ENCODE data around the gene CD300E.

CD300E gene

DNA sequence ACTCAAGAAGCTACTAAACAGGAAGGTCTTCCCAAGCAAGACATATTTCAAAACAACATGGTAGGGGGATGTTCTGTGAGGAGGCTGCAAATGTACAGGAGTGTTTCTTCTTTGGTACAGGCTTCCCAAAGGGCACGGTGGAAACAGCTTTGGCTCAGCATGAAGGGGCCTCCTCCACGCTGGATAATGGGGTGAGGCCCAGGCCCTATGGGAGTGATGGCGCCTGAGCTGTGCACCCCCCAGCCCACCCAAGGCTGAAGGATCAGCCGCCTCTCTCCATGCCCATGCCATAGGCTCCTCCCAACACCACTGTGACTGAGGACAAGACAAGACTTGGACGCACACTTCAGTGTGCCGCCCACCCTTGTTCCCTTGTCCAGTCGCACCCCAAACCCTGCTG, 6.8 kb downstream of the CD300E start:
- no peak for TF ChIP-seq ZNF8 (CRISPR knock-in tag; IDR thresholded peaks at IDR 0.05)
- TF ChIP-seq, protein P1, sequence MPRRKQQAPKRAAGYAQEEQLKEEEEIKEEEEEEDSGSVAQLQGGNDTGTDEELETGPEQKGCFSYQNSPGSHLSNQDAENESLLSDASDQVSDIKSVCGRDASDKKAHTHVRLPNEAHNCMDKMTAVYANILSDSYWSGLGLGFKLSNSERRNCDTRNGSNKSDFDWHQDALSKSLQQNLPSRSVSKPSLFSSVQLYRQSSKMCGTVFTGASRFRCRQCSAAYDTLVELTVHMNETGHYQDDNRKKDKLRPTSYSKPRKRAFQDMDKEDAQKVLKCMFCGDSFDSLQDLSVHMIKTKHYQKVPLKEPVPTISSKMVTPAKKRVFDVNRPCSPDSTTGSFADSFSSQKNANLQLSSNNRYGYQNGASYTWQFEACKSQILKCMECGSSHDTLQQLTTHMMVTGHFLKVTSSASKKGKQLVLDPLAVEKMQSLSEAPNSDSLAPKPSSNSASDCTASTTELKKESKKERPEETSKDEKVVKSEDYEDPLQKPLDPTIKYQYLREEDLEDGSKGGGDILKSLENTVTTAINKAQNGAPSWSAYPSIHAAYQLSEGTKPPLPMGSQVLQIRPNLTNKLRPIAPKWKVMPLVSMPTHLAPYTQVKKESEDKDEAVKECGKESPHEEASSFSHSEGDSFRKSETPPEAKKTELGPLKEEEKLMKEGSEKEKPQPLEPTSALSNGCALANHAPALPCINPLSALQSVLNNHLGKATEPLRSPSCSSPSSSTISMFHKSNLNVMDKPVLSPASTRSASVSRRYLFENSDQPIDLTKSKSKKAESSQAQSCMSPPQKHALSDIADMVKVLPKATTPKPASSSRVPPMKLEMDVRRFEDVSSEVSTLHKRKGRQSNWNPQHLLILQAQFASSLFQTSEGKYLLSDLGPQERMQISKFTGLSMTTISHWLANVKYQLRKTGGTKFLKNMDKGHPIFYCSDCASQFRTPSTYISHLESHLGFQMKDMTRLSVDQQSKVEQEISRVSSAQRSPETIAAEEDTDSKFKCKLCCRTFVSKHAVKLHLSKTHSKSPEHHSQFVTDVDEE (CRISPR knock-in tag; IDR thresholded peaks at IDR 0.05), result no peak
- TF ChIP-seq ZFP3 (CRISPR knock-in tag; IDR thresholded peaks at IDR 0.05), result no peak
- TF ChIP-seq PPARA (CRISPR knock-in tag; IDR thresholded peaks at IDR 0.05; ENCODE audit: borderline replicate concordance), result no peak
- TF ChIP-seq CSDC2 (CRISPR knock-in tag; IDR thresholded peaks at IDR 0.05), result no peak
- no peak for TF ChIP-seq SNAI2 (CRISPR knock-in tag; IDR thresholded peaks at IDR 0.05)
- TF ChIP-seq ZNF70 (CRISPR knock-in tag; IDR thresholded peaks at IDR 0.05), result no peak
- TF ChIP-seq, protein P2, sequence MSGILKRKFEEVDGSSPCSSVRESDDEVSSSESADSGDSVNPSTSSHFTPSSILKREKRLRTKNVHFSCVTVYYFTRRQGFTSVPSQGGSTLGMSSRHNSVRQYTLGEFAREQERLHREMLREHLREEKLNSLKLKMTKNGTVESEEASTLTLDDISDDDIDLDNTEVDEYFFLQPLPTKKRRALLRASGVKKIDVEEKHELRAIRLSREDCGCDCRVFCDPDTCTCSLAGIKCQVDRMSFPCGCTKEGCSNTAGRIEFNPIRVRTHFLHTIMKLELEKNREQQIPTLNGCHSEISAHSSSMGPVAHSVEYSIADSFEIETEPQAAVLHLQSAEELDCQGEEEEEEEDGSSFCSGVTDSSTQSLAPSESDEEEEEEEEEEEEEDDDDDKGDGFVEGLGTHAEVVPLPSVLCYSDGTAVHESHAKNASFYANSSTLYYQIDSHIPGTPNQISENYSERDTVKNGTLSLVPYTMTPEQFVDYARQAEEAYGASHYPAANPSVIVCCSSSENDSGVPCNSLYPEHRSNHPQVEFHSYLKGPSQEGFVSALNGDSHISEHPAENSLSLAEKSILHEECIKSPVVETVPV (CRISPR knock-in tag; IDR thresholded peaks at IDR 0.05), result no peak
- ATAC-seq, result no peak; the same call in 2 of the 3 replicates

DNA sequence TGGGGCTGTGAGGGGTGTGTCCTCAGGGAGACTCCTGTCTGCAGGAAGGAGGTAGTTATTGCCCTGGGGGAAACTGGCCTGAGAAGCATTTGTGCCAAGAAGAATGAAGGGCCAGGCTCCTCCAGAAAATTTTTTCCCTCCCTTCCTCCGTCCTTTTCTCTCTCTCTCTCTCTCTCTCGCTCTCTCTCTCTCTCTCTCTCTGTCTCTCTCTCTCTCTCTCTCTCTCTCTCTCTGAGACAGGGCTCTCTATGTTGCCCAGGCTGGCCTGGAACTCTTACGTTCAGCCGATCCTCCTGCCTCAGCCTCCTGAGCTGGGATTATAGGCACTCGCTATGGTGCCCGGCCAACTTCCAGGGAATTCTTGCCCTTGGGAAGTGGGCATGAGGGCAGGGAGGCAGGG, 11.5 kb downstream of the CD300E start:
- no peak for ATAC-seq
- TF ChIP-seq ZNF565 (CRISPR knock-in tag; conservative IDR thresholded peaks at IDR 0.05; ENCODE audit: low read depth) (no peak), ESRRG (CRISPR knock-in tag; IDR thresholded peaks at IDR 0.05) (no peak), TOX (CRISPR knock-in tag; IDR thresholded peaks at IDR 0.05; ENCODE audit: borderline replicate concordance) (no peak)

DNA sequence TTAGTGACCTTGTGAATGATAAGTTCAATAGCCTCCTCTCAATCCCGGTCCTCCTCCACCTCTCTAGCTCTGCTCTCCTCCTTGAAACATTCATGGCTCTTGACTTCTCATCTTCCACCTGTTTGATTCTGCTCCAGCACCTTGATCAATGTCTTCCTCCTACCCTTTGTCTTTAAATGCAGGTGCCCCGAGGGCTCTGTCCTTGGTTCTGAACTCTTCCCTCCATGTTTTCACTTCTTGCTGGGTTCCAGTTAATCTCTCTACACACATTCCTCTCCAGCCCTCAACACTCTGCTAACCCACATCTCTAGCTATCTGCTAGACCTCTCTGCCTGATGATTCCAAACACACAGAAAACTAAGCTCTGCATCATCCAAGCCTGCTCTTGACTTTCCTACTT, 13.4 kb downstream of the CD300E start:
- ATAC-seq, result no peak
- TF ChIP-seq TCF4 (CRISPR knock-in tag; IDR thresholded peaks at IDR 0.05; ENCODE audit: borderline replicate concordance), result no peak
- no peak for TF ChIP-seq RARB (CRISPR knock-in tag; IDR thresholded peaks at IDR 0.05)
- no peak for TF ChIP-seq BACH2 (CRISPR knock-in tag; IDR thresholded peaks at IDR 0.05; ENCODE audit: borderline replicate concordance)
- TF ChIP-seq TOX (CRISPR knock-in tag; IDR thresholded peaks at IDR 0.05; ENCODE audit: borderline replicate concordance), result no peak
- TF ChIP-seq ZFP3 (CRISPR knock-in tag; IDR thresholded peaks at IDR 0.05), result no peak
- no peak for TF ChIP-seq OSR1 (CRISPR knock-in tag; IDR thresholded peaks at IDR 0.05)
- TF ChIP-seq ZNF70 (CRISPR knock-in tag; IDR thresholded peaks at IDR 0.05), result no peak
- TF ChIP-seq ZNF8 (CRISPR knock-in tag; IDR thresholded peaks at IDR 0.05), result no peak
- TF ChIP-seq, protein P3, sequence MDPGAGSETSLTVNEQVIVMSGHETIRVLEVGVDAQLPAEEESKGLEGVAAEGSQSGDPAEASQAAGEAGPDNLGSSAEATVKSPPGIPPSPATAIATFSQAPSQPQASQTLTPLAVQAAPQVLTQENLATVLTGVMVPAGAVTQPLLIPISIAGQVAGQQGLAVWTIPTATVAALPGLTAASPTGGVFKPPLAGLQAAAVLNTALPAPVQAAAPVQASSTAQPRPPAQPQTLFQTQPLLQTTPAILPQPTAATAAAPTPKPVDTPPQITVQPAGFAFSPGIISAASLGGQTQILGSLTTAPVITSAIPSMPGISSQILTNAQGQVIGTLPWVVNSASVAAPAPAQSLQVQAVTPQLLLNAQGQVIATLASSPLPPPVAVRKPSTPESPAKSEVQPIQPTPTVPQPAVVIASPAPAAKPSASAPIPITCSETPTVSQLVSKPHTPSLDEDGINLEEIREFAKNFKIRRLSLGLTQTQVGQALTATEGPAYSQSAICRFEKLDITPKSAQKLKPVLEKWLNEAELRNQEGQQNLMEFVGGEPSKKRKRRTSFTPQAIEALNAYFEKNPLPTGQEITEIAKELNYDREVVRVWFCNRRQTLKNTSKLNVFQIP (CRISPR knock-in tag; IDR thresholded peaks at IDR 0.05; ENCODE audit: borderline replicate concordance, low read depth), result no peak
- TF ChIP-seq ZFP30 (CRISPR knock-in tag; IDR thresholded peaks at IDR 0.05), result no peak
- TF ChIP-seq CSDC2 (CRISPR knock-in tag; IDR thresholded peaks at IDR 0.05), result no peak
- TF ChIP-seq ARNTL (CRISPR knock-in tag; IDR thresholded peaks at IDR 0.05; ENCODE audit: borderline replicate concordance, low read depth), result no peak
- TF ChIP-seq, protein P4, sequence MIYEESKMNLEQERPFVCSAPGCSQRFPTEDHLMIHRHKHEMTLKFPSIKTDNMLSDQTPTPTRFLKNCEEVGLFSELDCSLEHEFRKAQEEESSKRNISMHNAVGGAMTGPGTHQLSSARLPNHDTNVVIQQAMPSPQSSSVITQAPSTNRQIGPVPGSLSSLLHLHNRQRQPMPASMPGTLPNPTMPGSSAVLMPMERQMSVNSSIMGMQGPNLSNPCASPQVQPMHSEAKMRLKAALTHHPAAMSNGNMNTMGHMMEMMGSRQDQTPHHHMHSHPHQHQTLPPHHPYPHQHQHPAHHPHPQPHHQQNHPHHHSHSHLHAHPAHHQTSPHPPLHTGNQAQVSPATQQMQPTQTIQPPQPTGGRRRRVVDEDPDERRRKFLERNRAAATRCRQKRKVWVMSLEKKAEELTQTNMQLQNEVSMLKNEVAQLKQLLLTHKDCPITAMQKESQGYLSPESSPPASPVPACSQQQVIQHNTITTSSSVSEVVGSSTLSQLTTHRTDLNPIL (CRISPR knock-in tag; IDR thresholded peaks at IDR 0.05; ENCODE audit: low read depth), result no peak
- no peak for TF ChIP-seq ZNF565 (CRISPR knock-in tag; conservative IDR thresholded peaks at IDR 0.05; ENCODE audit: low read depth)
- no peak for TF ChIP-seq SNAI2 (CRISPR knock-in tag; IDR thresholded peaks at IDR 0.05)

DNA sequence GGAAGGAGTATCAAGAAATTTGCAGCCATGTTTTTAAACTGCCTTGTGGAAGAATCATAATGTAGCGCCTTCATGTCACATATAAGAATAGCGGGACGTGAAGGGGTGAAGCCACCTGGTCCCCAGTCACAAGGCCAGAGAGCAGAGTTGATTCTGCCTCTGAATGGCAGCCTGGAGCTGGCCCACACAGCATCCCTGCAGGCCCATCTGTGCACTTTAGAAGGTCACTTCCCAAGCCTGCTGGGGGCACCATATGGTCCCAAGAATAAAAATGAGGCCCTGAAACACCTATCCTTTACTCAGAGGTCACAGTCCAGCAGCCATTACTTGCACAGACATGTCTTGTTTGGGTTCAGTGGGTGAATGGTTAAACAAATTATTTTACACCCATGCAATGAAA, 15.0 kb downstream of the CD300E start:
- TF ChIP-seq CSDC2 (CRISPR knock-in tag; IDR thresholded peaks at IDR 0.05) (no peak), ZC3H10 (CRISPR knock-in tag; IDR thresholded peaks at IDR 0.05) (no peak), ZNF565 (CRISPR knock-in tag; conservative IDR thresholded peaks at IDR 0.05; ENCODE audit: low read depth) (no peak), ISL1 (CRISPR knock-in tag; IDR thresholded peaks at IDR 0.05) (no peak), ZNF70 (CRISPR knock-in tag; IDR thresholded peaks at IDR 0.05) (no peak), TCF4 (CRISPR knock-in tag; IDR thresholded peaks at IDR 0.05; ENCODE audit: borderline replicate concordance) (no peak), ARNTL (CRISPR knock-in tag; IDR thresholded peaks at IDR 0.05; ENCODE audit: borderline replicate concordance, low read depth) (no peak), GLIS3 (CRISPR knock-in tag; IDR thresholded peaks at IDR 0.05) (no peak), ZFP3 (CRISPR knock-in tag; IDR thresholded peaks at IDR 0.05) (no peak), PPARA (CRISPR knock-in tag; IDR thresholded peaks at IDR 0.05; ENCODE audit: borderline replicate concordance) (no peak), SNAI2 (CRISPR knock-in tag; IDR thresholded peaks at IDR 0.05) (no peak), TOX (CRISPR knock-in tag; IDR thresholded peaks at IDR 0.05; ENCODE audit: borderline replicate concordance) (no peak), RARB (CRISPR knock-in tag; IDR thresholded peaks at IDR 0.05) (no peak), ESRRG (CRISPR knock-in tag; IDR thresholded peaks at IDR 0.05) (no peak)
- TF ChIP-seq, protein P5, sequence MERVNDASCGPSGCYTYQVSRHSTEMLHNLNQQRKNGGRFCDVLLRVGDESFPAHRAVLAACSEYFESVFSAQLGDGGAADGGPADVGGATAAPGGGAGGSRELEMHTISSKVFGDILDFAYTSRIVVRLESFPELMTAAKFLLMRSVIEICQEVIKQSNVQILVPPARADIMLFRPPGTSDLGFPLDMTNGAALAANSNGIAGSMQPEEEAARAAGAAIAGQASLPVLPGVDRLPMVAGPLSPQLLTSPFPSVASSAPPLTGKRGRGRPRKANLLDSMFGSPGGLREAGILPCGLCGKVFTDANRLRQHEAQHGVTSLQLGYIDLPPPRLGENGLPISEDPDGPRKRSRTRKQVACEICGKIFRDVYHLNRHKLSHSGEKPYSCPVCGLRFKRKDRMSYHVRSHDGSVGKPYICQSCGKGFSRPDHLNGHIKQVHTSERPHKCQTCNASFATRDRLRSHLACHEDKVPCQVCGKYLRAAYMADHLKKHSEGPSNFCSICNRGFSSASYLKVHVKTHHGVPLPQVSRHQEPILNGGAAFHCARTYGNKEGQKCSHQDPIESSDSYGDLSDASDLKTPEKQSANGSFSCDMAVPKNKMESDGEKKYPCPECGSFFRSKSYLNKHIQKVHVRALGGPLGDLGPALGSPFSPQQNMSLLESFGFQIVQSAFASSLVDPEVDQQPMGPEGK (CRISPR knock-in tag; IDR thresholded peaks at IDR 0.05; ENCODE audit: borderline replicate concordance), result no peak
- TF ChIP-seq, protein P4 (CRISPR knock-in tag; IDR thresholded peaks at IDR 0.05; ENCODE audit: low read depth), result no peak
- ATAC-seq, result no peak

Measured in SK-N-SH treated with all-trans-retinoic acid at 6 μM for 48 hours (cell line).